RPMI7951 (cell line): ENCODE data around the gene PPP3CB. TPM values are rescaled to one million over a fixed set of nuclear protein-coding genes. Genes with fewer than 3 reads are reported as not detected.

ENCODE experiments used
- DNase-seq: peaks from one replicate; pipeline ENCODE4 v3.0.0-alpha.2; 2012; ENCODE audit warnings: low read depth
- total RNA-seq: library from RNA; depleted of rRNA; stranded (reverse); fragments of >200 nt; shearing (Covaris generic); gene quantifications from 2 replicates; pipeline ENCODE4 v1.2.3, GENCODE V29; 2014; rRNA removed

The PPP3CB gene
- total RNA-seq = 15.0 and 15.8 TPM in 2 replicates

DNA sequence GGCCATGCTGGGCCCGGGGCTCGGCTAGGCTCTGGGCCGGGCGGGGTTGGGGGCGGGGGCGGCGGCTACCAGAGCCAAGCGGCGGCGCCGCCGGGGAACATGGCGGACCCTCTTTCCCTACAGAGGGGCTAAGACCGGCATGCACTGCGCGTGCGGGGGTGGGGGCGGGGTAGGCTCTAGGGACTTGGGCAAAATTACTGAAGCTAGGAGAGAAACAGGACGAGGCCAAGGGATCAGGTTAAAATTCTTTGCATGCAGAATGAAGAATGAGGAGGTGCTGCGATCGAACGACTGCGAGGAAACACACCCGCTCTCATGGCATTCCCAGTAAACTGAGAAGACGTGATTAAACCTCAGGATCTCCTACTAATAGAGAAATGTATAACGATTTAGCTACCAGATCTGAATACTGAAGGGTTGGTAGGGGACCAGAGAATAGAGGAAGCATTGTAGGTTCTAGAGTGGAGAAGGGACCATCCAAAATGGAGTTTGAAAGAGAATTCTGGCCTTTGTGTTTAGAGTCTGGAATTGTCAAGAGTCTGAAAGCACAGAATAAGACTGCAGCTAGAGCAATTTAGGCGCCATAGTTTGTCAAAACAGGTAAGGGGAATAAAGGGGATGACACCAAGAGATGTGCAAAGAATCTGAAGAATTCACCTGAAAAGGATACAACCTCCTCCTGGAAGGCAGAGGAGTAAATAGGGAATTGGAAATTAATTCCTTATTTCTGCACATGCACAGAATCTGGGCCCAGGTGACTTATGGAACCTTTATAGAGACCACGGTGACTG, at the start of gene PPP3CB:
TSS of gene PPP3CB (minus strand) at position 141 of the 791 bp plus-strand sequence. CDS start at position 6, 135 bp downstream.
- DNase-seq = peak; percentile 94

DNA sequence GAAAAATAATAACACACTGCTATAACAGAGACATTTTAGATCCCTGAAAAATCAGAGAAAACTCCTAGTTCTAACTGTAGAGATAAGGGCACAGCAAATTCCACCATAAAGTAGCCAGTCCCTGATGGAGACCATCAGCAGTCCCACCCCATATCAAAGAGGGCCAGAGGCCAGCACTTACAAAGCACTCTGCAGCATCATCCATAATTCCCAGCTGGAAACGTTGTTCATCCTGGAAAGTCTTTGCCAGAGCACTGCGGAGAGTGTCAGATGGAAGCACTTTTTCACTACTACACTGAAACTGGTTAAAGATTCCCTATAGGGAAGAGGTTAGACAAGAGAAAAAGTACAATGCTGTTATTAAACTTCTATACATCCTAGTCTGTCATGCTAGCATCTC, 49.5 kb upstream of the PPP3CB start:
- DNase-seq = no peak

DNA sequence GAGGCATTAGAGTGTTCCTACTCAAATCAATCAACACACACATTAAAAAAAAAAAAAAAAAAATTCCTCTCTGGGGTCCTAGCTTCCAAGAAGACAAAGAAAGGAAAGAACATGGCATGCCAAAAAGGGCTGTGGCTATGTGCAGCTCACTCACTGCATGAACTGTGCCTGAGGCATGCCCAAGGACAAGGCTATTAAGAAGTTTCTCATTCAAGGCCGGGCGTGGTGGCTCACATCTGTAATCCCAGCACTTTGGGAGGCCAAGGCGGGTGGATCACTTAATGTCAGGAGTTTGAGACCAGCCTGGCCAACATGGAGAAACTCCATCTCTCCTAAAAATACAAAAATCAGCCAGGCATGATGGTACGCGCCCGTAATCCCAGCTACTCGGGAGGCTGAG, 41.9 kb upstream of the PPP3CB start:
- DNase-seq = no peak

DNA sequence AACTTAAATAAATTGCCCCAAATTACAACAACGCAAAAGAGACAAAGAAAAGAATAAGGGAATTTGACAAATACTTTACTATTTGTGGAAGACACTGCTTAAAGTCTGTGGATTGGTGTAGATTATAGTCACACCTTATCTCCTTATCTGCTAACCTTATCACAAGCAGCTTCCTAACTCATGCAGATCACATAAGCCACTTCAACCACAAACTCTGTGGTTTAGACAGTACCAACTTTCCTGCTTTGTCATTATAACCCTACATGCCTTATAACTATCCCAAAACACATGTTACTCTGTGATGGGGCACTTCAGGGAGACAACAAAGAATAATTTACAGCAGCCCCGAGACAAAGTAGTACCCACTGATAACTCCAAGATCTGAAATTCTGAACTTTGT, 41.5 kb upstream of the PPP3CB start:
- DNase-seq = no peak

DNA sequence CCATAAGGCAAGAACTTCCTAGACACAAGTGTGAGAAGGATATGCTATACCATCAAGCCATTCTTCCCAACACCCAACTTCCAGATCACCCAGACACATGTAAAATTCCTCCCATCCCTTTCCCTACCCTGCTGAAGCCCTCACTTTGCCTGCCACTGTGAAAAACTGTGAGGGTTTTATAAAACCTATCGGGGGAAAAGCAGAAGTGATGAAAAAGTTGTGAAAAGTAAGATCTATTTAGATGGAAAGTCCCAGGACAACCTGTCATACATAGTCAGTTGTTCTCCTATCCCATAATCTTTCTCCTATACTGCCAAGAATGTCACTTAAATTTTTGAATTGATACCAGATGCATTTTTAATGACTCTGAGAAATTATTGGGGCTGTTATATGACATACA, 39.0 kb upstream of the PPP3CB start:
- no peak for DNase-seq

DNA sequence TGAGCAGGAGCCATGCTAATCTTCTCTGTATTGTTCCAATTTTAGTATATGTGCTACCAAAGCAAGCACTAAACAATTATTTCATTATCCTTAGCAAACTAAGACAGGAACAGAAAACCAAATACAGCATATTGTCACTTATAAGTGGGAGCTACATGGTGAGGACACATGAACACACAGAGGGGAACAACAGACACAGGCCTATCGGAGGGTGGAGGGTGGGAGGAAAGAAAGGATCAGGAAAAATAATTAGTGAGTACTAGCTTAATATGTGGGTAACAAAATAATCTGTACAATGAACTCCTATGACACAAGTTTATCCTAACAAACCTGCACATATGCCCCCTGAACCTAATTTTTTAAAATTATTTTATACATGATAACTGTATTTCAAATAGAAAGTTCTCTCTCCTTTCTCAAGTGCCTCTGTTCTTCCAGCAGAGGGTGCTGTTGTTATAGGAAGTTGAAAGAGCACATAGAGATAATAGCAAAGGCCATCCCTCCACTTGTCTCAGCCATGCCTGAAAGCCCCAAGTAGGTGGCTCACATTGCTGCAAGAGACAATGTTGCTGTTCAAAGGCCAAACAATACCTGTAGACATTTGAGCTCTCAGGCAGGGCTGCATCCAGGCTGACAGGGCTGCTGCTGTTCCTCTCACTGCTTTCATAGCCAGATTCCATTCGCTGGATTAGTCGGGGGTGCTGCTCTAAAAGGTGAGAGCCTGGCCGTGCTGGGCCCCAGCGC, 33.4 kb upstream of the PPP3CB start:
- peak; percentile 65 for DNase-seq

DNA sequence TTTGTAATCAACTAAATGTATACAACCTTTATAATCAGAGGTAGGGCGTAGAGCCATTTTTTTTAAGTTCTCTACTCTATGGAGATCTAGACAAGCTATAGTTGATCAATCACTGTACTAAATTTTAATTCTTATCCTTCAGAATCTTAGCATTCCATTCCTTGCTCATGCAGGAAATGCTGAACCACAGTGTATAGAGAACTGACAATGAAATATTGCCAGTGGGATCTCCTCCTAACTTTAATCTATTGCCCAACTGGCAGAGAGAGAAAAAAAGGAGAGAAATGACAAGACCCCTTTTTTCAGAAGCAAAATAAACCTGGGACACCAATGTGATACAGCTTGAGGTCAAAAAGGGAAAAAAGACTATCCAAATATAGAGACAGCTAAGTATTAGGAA, 26.4 kb upstream of the PPP3CB start:
- DNase-seq = no peak

DNA sequence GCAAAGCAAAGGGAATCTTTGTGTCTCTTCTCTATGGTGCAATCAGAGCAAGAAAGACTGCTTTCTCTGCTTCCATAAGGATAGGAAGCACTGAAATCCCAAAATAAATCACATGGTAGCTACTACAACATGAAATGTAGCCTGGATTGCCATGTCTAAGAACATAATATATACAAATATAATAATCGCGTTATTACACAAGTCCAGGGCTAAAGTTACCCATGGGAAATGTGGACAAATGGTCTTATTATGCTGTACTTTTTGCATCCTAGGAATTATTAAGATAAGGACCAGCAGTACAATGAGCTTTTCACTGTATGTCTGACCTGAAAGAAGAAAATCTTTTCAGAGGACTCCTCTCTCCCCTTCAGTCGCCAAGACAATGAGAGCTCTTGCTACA, 23.5 kb upstream of the PPP3CB start:
- DNase-seq = no peak

DNA sequence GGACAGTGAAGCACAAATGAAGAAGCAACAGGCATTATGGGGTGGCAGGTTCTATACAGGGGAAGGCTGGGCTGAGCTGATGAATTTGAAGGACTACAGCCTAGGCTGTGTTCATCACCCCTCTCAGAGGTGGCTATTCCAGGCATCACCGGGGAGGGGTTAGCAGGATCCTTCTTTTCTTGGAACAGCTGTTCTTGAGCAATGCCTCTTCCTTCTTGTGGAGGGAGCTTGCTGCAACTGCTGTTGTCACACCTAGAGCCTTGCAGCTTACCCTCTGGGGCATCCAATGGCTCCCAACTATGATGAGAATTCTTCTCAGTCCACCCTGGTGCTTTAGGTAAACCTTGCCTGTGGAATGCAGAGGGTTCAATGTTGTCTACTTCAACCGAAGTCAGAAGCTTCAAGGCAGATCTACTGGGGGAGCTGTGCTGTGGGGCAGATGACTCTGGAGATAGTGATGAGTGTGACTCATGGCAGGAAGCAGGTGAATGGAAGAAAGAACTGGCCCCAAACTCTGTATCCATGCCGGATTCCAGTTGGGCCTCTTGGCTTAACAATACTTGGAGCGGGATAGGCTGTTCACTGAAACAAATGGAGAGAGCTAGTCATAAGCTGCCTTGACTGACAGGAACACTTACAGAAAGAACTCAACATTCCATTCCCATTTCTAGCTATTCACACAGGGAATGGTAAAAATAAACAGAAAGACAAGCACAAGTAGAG, 21.5 kb upstream of the PPP3CB start:
- peak; percentile 11 for DNase-seq

DNA sequence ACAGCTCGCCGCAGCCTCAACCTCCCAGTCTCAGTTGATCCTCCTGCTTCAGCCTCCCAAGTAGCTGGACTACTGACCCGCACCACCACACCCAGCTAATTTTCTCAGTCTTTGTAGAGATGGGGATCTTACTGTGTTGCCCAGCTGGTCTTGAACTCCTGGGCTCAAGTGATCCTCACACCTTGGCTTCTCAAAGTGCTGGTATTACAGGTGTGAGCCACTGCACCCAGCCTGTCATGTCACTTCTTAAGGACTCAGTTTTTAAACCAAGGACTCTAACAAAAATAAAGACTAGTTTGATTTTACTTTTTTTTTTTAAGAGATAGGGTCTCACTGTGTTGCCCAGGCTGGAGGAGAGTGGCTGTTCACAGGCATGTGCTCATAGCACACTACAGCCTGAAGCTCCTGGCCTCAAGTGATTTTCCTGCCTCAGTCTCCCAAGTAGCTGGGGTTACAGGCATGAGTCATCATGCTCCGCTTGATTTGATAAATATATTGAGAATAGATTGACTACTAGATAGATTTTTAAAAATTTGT, 16.5 kb upstream of the PPP3CB start:
- DNase-seq = no peak

DNA sequence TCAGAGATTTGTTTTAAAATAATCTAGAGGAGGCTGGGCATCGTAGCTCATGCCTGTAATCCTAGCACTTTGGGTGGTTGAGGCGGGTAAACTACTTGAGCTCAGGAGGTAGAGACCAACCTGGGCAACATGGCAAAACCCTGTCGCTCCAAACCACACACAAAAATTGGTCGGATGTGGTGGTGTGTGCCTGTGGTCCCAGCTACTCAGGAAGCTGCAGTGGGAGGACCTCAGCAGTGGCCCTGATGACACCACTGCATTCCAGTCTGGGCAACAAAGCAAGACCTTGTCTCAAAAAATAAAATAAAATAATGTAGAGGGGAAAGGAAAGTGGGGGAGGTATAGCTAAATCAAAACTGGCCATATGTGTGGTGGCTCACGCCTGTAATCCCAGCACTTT, 13.9 kb upstream of the PPP3CB start:
- no peak for DNase-seq

DNA sequence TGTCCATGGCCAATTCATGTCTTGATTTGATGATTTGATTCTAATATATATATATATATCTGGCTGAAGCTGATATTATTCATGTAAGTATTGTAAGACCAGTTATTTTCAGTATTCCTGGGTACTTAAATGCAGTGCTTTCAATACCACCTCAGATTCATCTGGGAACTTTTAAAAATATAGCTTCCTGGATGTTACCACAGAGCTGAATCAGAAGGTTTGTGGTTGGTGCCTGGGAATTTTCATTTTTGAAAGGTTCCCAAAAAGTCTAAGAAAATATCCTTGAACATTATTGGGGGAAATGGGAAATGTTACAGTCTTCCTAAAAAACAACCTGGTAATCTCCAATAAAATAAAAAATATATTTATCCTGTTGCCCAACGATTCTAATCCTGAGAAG, 10.7 kb upstream of the PPP3CB start:
- DNase-seq = no peak

DNA sequence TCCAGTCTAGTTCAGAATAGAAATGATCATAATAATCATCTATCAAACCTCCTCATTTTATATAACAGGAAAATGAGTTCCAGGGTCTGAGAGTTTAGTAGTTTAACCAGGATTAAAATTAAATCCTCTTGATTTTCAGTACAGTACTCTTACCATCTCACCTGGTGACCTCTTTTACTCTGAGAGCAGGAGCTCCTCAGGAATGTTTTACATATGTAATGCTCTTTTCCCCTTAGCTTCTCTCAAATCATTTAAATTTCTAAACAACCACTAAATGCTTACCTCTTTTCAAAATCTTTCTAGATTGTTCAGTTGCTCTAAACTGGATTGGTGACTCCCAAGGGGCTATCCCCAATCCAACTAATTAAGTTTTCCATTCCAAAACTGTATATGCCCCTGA, 10.2 kb upstream of the PPP3CB start:
- DNase-seq = no peak

DNA sequence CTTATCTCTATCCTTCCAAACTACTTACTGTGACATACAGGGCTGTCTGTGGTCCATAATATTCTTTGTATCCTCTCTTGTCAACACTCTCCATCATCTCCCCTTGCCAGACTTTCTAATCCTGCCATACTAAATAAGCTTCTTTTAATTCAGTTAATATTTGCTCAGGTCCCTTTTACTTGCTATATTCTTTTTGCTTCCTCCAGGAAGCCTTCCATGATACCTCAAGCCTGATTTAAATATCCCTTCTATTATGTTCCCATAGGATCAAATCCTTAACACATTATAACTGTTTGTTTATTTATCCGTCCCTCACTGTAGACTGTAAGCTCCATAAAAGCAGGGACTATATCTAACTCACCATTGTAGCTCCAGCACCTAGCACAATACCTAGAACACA, 7.2 kb upstream of the PPP3CB start:
- DNase-seq = no peak

DNA sequence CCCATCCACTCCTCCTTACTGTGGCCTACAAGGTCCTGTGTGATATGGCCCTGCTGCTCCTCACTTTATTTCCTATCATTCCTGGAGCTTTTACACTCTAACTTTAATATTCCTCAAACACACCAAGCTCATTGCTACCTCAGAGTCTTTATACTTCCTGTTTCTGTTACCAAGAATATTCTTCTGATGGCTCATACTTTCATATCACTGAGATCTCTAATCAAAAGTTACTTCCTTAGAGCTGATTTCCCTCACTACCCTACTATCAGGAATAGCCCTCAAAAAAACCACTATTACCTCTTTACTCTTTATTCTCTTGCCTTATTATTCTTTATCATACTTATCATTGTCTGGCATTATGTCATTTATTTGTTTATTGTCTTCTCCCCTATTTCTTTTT, 5.8 kb upstream of the PPP3CB start:
- DNase-seq = no peak

DNA sequence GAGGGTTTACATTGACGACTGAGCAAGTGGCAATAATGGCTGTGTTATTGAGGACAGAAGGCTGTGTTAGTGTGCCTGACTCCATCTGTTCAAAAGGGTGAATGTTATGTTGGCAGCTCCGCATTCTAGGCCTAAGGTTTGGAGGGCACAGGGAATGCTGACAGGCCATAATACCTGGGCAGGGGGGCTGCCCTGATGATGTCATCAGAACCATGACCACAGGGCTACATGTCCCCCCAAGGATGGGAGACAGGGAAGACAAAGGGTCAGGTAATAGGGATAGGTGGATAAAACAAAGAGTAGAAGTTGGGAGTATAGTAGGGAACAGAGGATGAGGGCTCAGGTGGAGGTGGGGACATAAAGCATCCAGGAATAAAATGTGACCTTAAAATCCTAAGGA, 1.8 kb upstream of the PPP3CB start:
- DNase-seq = no peak

DNA sequence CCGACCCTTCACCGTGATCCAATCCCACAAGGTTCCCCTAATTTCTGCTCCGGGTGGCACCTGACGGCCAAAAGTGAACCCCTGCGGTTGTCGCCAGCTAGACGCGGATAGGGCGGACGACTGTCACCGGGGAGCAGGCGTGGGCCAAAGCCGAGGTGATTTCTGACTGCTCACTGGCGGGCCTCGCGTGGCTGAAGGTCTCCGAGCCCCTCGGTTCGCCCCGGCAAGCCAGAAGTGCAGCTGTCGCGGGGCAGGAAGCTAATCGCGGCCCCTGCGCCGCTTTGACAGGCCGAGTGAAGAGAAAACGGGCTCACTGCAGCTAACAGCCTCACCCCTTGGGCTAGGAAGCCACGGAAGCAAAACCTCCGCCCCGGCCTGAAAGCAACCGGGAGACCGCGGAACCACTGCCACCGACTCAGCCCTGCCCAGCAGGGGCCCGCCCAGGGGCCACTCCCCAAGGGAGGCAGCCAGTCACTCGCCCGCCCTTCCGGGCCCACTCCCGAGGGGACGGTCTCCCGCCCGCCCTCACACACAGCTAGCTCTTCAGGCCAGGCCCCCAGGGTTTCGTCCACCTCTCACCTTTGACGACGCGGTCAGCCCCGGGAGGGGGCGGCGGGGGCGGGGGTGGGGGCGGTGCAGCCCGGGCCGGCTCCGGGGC, 469 bp downstream of the PPP3CB start:
- peak; percentile 91 for DNase-seq

DNA sequence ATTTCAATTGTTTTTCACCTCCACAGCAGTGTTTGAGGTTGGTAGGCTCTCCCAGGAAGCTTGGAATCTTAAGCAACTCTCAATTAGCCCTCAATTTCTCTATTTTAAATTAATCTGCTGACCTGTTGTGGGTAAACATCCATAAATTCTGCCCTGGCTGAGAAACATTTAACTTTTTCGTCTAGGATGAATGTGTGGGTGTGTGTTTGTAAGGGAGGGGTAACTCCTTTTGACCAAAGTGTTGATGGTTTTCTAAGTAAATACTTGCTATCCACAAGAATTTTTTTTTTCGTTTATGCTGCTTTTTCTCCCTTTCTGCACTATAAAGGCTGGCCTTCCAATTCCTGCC, 973 bp downstream of the PPP3CB start:
- DNase-seq = no peak

DNA sequence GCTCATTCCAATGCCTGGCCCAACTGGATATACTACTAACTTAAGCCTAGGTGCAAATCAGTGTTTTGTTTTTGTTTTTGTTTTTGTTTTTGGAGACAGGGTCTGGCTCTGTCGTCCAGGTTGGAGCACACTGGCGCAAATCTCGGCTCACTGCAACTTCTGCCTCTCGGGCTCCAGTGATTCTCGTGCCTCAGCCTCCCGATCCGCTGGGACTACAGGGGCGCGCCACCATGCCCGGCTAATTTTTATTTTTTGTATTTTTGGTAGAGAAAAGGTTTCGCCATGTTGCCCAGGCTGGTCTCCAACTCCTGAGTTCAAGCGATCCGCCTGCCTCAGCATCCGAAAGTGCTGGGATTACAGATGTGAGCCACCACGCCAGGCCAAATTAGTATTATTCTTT, 1.6 kb downstream of the PPP3CB start:
- no peak for DNase-seq

DNA sequence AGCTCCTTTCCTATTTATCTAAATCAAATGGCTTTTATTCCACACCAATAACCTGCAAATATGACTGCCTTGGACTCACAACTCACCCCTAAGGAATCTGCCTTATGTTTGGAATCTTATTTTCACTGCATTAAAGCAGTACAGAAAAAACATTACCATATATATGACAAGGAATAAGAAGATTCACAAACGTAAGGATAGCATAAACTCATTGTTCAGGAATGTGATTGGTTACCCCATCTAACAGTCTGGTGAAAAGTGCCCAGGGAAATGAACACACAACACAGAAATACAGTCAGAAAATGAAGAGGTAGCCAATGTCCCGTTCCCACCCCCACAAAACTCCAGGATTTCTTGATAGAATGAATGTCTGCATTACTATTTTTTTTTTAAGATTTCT, 2.0 kb downstream of the PPP3CB start:
- peak; percentile 13 for DNase-seq

DNA sequence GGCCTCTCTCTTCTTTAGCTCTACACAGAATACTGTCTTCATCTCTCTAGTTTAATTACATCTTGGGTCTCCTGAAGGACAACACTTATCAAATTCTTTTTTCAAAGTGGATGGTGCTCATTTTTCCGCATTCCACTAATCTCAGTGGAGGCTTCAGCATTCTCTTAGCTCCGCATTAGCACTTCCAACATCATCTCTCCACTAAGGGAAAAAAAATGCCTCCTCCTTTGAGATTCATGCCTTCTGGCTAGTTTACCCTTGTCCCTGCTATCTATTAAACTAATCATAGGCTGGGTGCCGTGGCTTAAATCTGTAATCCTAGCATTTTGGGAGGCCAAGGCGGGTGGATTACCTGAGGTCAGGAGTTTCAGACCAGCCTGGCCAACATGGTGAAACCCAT, 9.2 kb downstream of the PPP3CB start:
- no peak for DNase-seq

DNA sequence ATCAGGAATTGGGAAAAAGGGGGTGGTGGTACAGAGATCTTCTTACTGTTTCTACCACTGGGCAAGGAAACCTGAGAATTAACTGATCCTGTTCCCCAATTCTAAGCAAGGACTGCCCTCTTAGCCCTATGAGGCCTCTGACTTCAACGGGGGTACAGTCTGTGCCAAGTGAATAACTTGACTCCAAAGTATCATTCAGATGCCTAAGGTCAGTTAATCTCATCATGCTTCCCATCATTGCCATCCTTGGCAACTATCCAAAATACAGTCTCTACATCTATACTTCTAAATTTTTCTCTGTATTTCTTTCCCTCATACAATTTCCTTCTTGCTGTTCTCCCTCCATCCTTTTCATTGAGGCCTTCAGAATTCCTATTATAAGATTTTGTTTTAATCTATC, 10.5 kb downstream of the PPP3CB start:
- no peak for DNase-seq
